Testis (tissue), 3 donors: ENCODE results near the gene SEL1L2. TPM values are rescaled to one million over a fixed set of nuclear protein-coding genes. Genes with fewer than 3 reads are reported as not detected.

Experiments
- DNase-seq: peaks from one replicate; pipeline ENCODE4 v3.0.0-alpha.2; 2019
- H3K27ac ChIP-seq, 2 donors: fragments of 200-600 bp; sonication (generic); one replicate each; pipeline ENCODE4 v1.5.1; 2019
- H3K27me3 ChIP-seq: fragments of 200-600 bp; sonication (generic); one replicate; pipeline ENCODE4 v1.5.1; 2019
- H3K36me3 ChIP-seq: fragments of 200-600 bp; sonication (generic); one replicate; pipeline ENCODE4 v1.5.1; 2017; ENCODE audit warnings: low read depth; ENCODE audit errors: missing control alignments
- H3K4me1 ChIP-seq: fragments of 200-600 bp; sonication (generic); one replicate; pipeline ENCODE4 v1.5.1; 2019
- H3K4me3 ChIP-seq, 2 donors: fragments of 200-600 bp; sonication (generic); one replicate each; pipeline ENCODE4 v1.5.1; 2017 to 2019
- H3K9me3 ChIP-seq: fragments of 200-600 bp; sonication (generic); one replicate; pipeline ENCODE4 v1.5.1; 2017
- CTCF ChIP-seq, 3 experiments: fragments of 450-650 bp in 2 of 3; fragments of 200-600 bp in 1 of 3; sonication (generic) in 1 of 3; IDR thresholded peaks; one replicate each; pipeline ENCODE4 v1.5.1; 2016 to 2019; ENCODE audit warnings: antibody characterized with exemption in 3 of 3, mild to moderate bottlenecking in 2 of 3, moderate library complexity in 1 of 3
- POLR2A ChIP-seq: fragments of 450-650 bp; IDR thresholded peaks from one replicate; pipeline ENCODE4 v1.6.1; 2017; ENCODE audit warnings: antibody characterized with exemption, mild to moderate bottlenecking, moderate library complexity
- WGBS, 2 donors: methylation state at CpG; one replicate each; pipeline ENCODE4 v1.1.5; 2018; 5-methylcytosine and 5-hydroxymethylcytosine counted together
- intact Hi-C: fragments of 100-400 bp; cut with DNase I; formaldehyde crosslinking; loops from one replicate; pipeline ENCODE4 v1.15.1; 2023; ENCODE audit warnings: low total_unique reads
- polyA plus RNA-seq: library from polyadenylated mRNA; stranded (reverse); fragments of 350-450 nt; fragmentation: Illumina TruSeq; extraction: RNeasy Lipid Tissue Mini Kit (QIAGEN cat#74804); gene quantifications from one replicate; pipeline ENCODE4 v1.2.3, GENCODE V29; 2014; ENCODE audit warnings: low read depth, low replicate concordance; ENCODE audit not compliant: insufficient read depth
- total RNA-seq, 2 donors: library from RNA; depleted of rRNA; stranded (reverse); fragments of >200 nt; gene quantifications; one replicate each; pipeline ENCODE4 v1.2.3, GENCODE V29; 2016

The SEL1L2 gene
- total and polyA plus RNA-seq, 3 donors from 2014 or later, result 4.1 to 10.0 (median 9.5) TPM

GRCh38 chr20:13960525-13960924 lies 29.9 kb downstream of the SEL1L2 start:
- no peak for DNase-seq
- no peaks in the 10 kb centered on the region for H3K36me3 ChIP-seq
- 57 to 81% methylated on average over 3 of the region's 3 CpGs for WGBS, 2 donors
- H3K9me3 ChIP-seq, result no peaks in the 10 kb centered on the region
- intact Hi-C loops, result no loop called here
- TF ChIP-seq POLR2A (no peak), CTCF (IDR thresholded peaks at IDR 0.05) (no peak)
- H3K4me1 ChIP-seq, result no peaks in the 10 kb centered on the region
- H3K27ac ChIP-seq, result no peak overlapping the region
- no peaks in the 10 kb centered on the region for H3K27me3 ChIP-seq
- no peak overlapping the region for H3K4me3 ChIP-seq

GRCh38 chr20:13960119-13960518 lies 30.3 kb downstream of the SEL1L2 start:
- WGBS, 2 donors, result 79 to 81% methylated on average over 2 of the region's 2 CpGs
- H3K4me3 ChIP-seq, result no peak overlapping the region
- no peaks in the 10 kb centered on the region for H3K36me3 ChIP-seq
- intact Hi-C loops, result no loop called here
- H3K9me3 ChIP-seq, result no peaks in the 10 kb centered on the region
- H3K4me1 ChIP-seq, result no peaks in the 10 kb centered on the region
- no peaks in the 10 kb centered on the region for H3K27me3 ChIP-seq
- TF ChIP-seq POLR2A (no peak), CTCF (IDR thresholded peaks at IDR 0.05) (no peak)
- no peak overlapping the region for H3K27ac ChIP-seq
- no peak for DNase-seq

GRCh38 chr20:13953227-13953626 lies 37.2 kb downstream of the SEL1L2 start:
- Histone ChIP-seq H3K36me3 (no peaks in the 10 kb centered on the region), H3K4me1 (no peaks in the 10 kb centered on the region), H3K9me3 (no peaks in the 10 kb centered on the region), H3K4me3 (no peak overlapping the region), H3K27ac (no peak overlapping the region), H3K27me3 (no peaks in the 10 kb centered on the region)
- no peak for DNase-seq
- intact Hi-C loops, result no loop called here
- WGBS, 2 donors, result 61 to 62% methylated on average over 6 of the region's 6 CpGs
- TF ChIP-seq POLR2A (no peak), CTCF (IDR thresholded peaks at IDR 0.05) (no peak)

GRCh38 chr20:13947719-13948118 lies 42.7 kb downstream of the SEL1L2 start:
- no peak for DNase-seq
- Histone ChIP-seq H3K27ac (no peak overlapping the region), H3K27me3 (no peaks in the 10 kb centered on the region), H3K4me1 (no peaks in the 10 kb centered on the region), H3K9me3 (no peaks in the 10 kb centered on the region), H3K4me3 (no peak overlapping the region), H3K36me3 (no peaks in the 10 kb centered on the region)
- 94 to 100% methylated on average over 1 to 3 of the region's 3 CpGs for WGBS, 2 donors
- no peak for TF ChIP-seq CTCF (IDR thresholded peaks at IDR 0.05)
- no peak for TF ChIP-seq POLR2A
- intact Hi-C loops, result no loop called here

- no peak overlapping the region for H3K27ac ChIP-seq
- H3K9me3 ChIP-seq, result no peaks in the 10 kb centered on the region
- intact Hi-C loops, result no loop called here
- no peaks in the 10 kb centered on the region for H3K36me3 ChIP-seq
- no peaks in the 10 kb centered on the region for H3K27me3 ChIP-seq
- H3K4me3 ChIP-seq, result no peak overlapping the region
- no peak for DNase-seq
- TF ChIP-seq POLR2A (no peak), CTCF (IDR thresholded peaks at IDR 0.05) (no peak)
- WGBS, 2 donors, result 54% methylated on average over 7 of the region's 7 CpGs
- peaks cover 21% of the 10 kb centered on the region for H3K4me1 ChIP-seq
Measured at GRCh38 chr20:13941031-13941430, 49.4 kb downstream of the SEL1L2 start.
